Activated CD4-positive, alpha-beta T cell treated with anti-CD3 and anti-CD28 coated beads, Interleukin-2, amount 50 U/mL, for 16 hours (primary cell): ENCODE results near the gene RETREG2.

ENCODE experiments used
- DNase-seq: peaks from one replicate; pipeline ENCODE4 v3.0.0-alpha.2; 2020

RETREG2 gene

DNA sequence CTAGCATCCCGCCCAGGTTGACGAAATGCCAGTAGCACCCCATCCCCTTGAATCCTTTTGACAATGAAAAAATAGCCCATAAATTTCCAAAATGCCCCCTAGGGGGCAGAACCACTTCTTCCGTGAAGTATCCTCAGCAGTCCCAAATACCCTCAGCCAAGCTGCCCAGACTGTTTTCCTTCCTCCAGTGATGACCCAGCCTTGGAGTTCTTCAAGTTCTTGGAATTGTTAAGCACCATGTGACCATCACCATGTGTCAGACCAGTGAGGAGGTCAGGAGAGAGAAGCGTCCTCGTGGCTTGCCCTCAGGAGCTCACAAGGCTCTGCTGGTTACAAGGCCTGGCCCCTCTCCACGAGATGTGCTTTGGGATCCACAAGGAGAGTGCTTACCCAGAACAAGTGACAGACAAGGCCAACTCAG lies 6.8 kb upstream of the RETREG2 start:
- peak; percentile 43 for DNase-seq

DNA sequence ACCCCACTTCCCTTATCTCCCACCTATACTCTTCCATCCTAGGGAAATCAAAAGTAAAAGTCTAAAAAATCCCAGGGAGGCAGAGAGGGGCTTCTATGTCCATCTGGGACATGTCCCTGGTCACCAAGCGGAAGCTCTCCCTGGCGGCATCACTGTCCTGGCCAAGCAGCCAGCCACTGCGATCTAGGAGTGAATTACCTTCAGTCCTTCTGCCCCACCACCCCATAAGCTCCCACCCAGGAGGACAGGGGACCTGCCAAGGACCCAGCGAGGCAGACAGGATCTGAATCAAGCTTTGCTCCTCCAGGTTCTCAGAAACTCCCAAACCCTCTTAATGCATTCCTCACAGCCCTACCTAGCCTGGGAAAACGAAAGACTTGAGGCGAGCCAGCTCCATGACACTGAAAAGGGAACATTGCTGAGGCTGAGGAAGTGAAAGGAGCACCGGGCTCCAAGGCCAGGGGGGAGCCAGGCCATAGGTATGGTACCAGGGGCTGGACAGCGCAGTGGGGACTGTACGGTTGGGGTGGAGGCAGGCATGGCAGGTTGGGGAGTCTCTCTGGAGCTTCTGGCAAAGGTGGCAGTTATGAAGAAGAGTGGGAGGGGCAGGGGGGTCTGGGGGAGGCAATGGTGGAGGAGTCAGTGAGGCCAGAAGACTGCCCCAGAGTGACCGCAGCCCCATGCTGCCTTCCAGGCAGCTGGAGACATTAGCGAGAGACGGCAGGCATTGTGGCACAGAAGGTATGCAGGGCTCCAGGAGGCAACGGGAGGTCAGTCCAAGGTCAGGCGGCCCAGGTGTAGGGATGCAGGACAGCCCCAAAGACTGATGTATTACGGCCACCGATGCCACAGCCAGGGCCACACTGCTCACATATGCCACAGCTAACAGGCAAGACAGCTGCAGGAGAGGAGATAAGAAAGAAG lies 5.6 kb upstream of the RETREG2 start:
- no peak for DNase-seq

DNA sequence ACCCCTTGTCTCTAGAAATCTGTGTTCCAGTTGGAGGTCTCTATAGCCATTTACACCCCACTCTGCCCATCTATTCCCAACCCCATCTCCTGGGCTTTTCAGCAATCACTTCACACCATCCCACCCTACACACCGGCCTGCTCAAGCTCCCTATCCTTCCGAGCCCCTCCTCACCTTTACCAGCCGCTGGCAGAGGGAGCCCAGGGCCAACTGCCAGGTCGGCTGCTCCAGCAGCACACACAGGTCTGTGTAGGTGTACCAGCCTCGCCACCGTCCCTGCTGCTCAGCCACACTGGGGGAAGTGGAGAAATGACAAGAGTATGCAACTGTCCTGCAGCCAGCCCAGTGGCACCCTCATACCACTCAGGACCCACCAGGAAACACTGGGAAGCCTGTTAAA lies 4.9 kb upstream of the RETREG2 start:
- no peak for DNase-seq

DNA sequence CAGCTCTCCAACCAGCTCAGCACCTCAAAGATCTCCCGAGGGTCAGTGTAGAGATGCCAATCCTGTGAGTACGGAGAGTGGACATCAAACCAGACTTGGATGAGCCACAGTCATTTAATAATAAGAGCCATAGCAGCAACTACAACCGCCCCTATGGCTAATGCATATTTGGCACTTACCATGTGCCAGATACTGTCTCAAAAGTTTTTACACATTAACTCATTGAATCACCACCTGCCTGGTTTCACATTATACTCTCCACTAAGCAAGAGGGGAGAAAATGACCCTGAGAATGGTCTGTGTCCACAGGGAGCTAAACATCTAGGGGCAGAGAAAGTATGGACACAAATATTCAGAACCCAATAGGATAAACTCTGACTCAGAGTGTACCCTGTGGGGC lies 3.9 kb upstream of the RETREG2 start:
- DNase-seq, result no peak

DNA sequence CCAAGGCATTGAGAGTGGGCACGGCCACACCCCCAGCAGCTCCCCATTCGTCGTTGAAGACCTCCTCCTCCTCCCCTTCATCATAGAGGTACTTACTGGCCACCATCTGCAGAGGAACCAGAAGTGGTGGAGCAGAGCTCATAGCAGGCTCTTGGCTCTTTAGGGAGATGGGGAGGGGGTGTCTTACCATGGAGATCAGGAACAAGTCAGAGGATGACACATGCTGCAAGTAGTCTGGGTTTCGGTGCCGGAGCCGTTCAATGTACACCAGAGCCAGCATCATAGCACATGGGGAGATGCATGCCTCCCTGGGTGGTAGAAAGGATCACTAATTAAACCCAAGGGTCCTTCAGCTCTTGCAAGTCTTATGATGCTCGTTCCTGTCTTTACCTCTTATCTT lies 3.3 kb upstream of the RETREG2 start:
- DNase-seq, result no peak

DNA sequence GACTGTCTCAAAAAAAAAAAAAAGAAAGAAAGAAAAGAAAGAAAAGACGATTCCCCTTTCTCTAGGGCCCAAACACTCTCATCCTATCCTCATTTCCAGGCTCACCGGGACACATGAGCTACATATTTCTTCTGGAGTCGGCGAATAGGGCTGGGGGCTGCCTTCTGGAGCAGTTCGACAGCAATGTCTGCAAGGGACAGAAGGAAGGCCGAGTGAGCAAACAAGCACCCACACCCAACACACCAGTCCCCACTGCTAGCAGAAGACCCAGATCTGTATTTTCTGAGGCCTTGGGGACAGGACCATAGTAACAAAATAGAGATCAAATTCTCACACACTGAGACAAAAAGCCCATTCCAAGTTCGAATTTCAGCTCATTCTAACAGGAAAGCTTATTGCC lies 2.6 kb upstream of the RETREG2 start:
- DNase-seq, result no peak

DNA sequence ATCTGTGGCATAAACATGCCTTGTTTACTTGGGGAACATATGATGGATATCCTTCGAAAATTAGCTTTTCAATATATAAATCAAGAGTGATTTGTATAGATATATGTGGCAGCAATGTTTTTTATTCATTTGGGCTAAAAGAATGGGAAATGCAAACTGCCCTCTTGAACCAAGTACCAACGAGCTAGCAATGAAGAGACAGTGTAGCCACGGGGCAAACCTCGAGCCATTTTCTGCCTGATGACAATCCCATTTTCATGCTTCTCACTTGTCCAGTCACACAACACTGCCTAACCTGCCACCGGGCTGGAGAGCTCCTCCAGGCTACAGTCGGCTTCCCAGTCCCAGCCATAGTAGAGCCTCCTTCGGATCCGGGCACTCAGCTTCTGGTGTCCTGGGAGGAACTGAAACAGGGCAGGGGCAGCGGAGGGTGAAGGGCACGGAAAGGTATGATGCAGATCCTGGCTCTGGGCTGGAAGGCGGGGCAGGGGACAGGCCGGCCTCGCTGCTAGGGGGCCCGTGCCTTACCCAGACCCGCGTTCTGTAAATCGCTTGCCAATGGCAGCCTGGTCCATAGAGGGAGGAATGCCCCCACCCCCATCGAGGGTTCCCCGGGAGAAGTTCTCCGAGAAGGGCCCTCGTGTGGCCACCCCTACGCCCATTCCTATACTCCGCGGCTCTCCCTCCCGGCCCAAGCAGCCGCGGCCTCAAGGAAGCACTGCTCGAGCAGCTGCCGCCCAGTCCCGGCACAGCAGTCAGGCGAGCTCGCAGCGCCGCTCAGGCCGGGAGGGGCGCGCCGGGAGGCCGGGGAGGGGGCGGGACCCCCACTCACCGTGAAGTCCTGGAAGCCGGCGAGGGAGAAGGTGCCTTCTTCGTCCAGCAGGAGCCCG lies 1.9 kb upstream of the RETREG2 start:
- DNase-seq, result peak; percentile 19

DNA sequence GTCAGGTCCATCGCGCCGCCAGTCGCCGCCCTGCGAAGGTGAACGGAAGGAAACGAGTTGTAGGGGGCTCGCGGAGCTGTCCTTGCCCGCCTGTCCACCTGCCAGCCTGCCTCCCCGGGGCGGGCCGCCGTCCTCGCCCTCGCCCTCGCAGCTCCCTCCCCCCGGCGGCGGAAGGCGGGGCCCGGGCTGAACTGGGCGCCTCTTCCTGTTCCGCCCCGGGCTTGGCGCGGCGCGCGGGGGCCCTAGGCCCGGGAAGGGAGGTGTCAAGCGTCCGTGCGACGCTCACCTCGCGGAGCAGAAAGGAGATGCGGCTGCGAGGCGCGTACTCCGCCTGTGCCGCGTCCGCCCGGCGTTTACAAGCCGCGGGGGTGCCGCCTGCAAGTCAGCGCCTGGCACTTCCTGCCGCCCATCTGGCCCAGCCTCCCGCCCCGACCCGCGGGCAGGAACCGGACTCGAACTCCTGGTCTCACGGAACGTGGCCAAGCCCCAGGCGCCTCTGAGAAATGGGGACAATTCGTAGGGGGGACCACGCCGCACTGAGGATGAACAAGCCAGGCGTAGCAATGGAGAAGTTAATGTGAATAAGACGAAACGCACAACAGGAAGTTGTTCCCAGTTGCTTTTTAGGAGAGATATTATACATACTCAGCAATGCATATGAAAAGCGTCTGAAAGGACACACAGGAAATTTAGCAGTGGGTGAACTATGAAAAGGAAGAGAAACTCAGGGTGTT lies 1.1 kb upstream of the RETREG2 start, which contains the start of gene CNPPD1:
Gene CNPPD1 (minus strand): TSS at position 108 of the 734 bp plus-strand sequence. CDS start 97 bp downstream, at position 11.
- DNase-seq, result peak; percentile 89

DNA sequence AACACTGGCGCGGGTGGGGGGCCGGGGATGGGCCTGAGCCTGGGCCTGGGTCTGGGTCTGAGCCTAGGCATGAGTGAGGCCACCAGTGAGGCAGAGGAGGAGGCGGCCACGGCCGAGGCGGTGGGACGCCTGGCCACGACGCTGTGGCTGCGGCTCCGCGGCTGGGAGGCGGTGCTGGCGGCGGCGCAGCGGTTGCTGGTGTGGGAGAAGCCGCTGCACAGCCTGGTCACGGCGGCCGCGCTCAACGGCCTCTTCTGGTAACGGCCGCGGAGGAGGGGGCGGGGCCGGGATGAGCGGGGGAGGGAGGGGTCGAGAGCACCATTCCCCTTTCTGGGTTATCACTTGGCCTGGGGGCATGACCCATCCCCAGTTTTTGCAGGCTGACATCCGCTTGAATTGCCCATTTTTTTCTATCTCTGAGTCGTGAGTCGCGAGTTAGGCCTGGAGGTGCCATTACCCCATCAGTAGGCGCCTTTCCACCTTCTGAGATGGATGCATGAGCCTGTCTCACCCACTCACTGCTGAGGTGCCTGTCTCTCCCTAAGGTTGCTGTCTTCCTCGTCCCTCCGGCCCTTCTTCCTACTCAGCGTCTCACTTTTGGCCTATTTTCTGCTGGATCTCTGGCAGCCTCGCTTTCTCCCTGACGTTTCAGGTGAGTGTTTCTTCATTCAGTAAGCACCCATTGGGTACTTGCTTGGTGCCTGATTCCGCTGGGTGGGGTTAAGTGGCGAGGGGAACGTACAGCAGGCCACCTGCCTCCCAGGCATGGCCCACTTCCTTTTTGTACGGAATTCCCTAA lies 501 bp downstream of the RETREG2 start:
- DNase-seq, result peak; percentile 44

DNA sequence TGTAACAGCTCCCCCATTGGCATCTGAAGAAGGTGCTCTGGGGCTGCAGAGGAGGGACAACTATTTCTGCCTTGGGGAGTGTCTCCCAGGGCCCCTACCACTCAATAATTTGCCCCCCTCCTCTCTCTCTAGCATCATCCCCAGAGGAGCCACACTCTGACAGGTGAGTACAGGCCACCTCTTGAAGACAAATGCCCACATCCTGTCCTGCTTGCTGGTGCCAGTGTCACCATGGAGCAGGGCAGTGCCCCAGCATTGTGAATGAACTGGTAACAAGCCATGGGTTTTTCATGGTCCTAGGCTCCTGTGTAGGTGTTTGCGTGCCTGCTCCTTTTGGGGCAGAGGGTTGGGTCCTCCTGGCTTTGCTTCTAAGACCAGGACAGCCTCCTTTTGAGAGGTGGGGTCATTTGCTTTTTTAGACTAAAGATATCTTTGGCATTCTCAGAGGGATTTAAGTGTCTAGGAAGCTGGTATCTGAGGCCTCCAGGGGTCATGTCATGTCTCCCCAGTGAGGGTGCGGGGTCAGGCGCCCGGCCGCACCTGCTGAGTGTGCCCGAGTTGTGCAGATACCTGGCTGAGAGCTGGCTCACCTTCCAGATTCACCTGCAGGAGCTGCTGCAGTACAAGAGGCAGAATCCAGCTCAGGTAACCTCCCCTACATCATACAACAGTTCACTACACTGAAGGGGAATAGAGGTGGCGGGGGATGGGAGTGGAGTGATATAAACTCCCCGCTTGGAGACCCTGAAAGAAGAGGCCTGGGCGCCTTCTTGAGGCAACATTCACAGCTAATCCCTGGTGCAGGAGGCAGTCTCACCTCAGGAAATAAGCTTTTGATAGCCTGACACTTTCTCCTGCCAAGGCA lies 1.8 kb downstream of the RETREG2 start:
- no peak for DNase-seq

DNA sequence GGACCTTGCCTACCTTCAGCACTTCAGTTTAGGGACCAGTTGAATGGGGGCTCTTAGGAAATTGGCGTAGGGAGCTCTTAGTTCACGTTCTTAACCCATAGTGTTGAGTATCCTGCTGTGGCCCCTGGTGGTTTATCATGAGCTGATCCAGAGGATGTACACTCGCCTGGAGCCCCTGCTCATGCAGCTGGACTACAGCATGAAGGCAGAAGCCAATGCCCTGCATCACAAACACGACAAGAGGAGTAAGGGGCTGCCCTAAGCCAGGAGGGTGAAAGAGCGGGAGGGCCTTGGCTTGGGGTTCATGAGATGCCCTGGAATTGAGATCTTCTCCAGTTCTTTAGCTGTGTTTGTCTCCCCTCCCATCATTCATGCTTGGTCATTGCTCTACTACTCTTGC lies 2.9 kb downstream of the RETREG2 start:
- DNase-seq, result no peak

DNA sequence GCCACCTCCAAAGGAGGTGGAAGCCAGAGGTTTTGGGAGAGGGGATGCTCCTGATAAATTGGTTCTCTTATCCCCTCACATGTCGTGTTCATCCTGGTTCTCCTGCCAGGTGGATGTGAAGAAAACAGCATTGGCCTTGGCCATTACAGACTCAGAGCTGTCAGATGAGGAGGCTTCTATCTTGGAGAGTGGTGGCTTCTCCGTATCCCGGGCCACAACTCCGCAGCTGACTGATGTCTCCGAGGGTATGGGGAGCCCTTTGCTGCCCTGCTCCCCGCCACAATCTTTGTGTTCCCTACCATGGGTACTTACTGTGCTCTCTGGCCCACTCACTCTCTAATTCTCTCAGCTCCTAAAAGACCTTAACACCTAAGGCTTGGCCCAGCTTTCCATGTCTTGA lies 3.5 kb downstream of the RETREG2 start:
- DNase-seq, result no peak

DNA sequence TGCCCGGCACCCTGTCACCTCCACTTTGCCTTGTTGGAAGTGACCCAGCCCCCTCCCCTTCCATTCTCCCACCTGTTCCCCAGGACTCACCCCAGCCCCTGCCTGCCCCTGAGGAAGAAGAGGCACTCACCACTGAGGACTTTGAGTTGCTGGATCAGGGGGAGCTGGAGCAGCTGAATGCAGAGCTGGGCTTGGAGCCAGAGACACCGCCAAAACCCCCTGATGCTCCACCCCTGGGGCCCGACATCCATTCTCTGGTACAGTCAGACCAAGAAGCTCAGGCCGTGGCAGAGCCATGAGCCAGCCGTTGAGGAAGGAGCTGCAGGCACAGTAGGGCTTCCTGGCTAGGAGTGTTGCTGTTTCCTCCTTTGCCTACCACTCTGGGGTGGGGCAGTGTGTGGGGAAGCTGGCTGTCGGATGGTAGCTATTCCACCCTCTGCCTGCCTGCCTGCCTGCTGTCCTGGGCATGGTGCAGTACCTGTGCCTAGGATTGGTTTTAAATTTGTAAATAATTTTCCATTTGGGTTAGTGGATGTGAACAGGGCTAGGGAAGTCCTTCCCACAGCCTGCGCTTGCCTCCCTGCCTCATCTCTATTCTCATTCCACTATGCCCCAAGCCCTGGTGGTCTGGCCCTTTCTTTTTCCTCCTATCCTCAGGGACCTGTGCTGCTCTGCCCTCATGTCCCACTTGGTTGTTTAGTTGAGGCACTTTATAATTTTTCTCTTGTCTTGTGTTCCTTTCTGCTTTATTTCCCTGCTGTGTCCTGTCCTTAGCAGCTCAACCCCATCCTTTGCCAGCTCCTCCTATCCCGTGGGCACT lies 4.5 kb downstream of the RETREG2 start:
- DNase-seq, result peak; percentile 19

DNA sequence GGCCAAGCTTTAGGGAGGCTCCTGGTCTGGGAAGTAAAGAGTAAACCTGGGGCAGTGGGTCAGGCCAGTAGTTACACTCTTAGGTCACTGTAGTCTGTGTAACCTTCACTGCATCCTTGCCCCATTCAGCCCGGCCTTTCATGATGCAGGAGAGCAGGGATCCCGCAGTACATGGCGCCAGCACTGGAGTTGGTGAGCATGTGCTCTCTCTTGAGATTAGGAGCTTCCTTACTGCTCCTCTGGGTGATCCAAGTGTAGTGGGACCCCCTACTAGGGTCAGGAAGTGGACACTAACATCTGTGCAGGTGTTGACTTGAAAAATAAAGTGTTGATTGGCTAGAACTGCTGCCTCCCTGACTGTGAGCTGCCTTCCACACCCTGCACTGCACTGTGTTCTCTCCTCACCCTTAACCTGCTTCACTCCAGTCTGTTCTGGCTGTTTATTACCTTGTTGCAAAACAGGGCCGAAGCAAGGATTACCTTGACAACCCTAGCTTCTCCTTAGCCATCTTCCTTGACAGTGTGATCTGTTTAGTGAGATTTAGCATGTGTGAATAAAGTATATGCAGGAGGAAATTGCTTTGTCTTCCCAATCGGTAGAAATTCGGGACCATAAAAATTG lies 5.2 kb downstream of the RETREG2 start:
- DNase-seq, result no peak

DNA sequence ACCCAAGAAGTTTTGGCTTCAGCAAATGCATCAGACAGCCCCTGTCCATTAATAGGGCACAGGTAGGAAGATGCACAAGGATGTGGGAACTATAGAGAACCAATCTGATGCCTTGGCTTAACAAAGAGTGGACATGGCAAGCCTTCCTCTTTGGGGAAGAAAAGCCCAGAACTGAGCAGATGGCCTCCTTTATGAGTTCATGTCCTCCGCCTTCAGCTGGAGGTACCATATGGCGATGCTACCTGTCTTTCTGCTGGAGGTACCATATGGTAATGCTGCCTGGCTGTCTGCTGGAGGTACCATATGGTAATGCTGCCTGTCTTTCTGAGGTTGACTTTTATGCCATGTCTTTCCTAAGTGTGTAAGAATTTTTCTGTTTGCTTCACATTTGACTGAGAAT lies 6.0 kb downstream of the RETREG2 start:
- no peak for DNase-seq

DNA sequence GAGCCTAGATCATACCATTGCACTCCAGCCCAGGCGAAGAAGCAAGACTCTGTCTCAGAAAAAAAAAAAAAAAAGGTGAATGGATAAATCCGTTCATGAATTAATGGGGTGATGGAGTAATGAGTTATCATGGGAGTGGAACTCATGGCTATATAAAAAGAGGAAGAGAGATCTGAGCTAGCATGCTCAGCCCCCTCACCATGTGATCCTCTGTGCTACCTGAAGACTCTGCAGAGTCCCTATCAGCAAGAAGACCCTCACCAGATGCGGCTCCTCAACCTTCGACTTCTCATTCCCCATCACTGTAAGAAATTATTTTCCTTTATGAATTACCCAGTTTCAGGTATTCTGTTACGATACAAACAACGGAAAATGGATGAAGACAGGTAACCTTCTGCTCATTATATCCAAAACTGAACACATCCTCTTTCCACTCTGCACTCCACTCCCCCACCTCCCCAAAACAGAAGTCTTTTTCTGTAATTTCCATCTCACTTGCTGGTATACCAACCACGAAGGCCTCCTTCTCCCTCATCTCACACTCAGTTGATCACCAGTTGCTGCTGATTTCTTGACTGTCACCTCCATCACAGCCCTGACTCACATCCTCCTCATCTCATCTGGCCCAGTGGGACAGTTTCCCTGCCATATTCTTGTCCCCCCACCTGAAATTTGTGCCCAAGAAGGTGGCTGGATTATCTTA lies 8.8 kb downstream of the RETREG2 start:
- DNase-seq, result peak; percentile 19

DNA sequence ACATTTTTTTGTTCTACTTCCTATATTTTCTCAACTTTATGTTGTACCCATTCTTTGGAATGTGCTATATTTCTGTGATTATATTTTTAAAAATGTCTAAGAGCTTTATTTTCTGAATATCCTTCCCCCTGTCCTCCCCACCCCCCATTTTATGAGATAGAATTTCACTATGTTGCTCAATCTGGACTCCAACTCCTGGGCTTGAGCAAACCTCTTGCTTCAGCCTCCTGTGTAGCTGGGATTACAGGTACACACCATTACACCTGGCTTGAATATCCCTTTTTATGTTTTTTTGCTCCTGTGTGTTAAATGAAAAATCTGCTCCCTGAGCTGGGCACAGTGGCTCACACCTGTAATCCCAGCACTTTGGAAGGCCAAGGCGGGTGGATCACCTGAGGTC lies 19.3 kb downstream of the RETREG2 start:
- no peak for DNase-seq

DNA sequence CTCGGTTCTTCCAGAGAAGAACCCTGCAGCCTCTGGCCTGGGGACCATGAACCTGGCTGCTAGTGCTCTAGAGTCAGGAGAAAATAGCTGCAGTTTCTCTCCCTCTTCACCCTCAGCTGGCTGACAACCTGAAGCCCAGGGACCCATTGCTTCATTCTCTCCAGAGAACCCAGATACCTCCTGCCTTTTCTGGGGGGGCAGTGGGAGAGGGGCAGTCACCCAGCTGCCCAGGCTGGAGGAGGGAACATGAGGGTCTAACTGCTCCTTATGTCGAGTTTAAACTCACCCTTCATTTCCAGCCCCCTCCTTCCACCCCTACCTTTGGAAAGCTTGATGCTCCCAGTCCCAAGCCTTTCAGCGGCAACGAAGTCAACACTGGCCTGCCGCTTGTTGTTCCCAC lies 20.9 kb downstream of the RETREG2 start:
- no peak for DNase-seq
